Epithelial cell of esophagus (primary cell): ENCODE measurements around the gene TAGAP.
A peak's percentile ranks its signal among the peaks of the same experiment; 100 is the strongest.

Source experiments
- DNase-seq: peaks from one replicate; pipeline ENCODE4 v3.0.0; 2010; ENCODE audit warnings: low read depth
- H3K4me3 ChIP-seq: 2 replicates; pipeline ENCODE4 v1.5.1; 2011; ENCODE audit warnings: mild to moderate bottlenecking, low read length, control low read depth
- CTCF ChIP-seq: IDR thresholded peaks from 2 replicates; pipeline ENCODE4 v1.5.1; 2011; ENCODE audit warnings: low read depth, mild to moderate bottlenecking, low read length, control low read depth, inconsistent platforms; ENCODE audit not compliant: insufficient read depth; ENCODE audit errors: missing control alignments

Gene TAGAP

DNA sequence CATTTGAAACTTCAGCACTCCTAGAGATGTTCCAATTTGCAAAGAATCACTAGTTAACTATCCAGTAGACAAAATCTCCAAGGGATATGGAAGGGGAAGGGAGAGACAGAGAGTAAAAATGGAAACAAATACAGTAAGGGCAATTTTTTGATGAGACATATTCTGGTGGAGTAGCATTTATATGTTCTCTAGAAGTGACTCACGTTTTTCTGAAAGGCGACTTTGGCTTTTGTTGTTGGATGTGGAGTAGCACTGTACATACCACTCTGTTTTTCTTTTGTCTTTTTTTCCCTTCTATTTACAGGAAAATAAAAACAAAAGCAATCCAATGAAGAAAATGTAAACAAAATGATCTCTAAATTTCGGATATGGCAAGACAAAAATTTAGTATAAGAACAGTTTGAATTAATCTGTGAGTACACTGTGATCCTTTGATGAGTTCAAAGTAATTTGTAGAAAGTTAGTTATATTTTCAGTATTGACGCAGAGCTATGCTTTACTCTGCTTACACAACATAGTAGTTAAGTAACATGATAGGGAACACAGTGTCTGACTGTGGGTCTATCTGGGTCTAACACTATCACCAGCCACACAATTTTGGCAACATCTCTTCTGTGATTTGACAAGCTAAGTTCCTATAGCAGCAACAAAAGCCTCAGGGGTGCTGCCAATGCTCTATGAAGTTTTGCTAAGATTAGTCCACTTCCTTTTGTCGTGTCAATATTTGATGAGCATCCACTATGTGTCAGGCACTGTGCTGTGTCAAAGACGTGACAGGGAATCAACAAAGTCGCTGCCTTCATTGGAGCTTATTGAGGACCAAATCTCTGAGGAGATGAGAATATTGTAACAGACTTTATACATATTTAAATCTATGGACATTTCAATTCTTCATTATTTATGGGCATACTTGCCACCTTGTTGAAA lies 27.3 kb upstream of the TAGAP start:
- no peak for DNase-seq
- TF ChIP-seq CTCF: no peak
- H3K4me3 ChIP-seq: no peak overlapping the region

GRCh38 chr6:159068904-159069578 lies 24.2 kb upstream of the TAGAP start:
- no peak for DNase-seq
- no peak overlapping the region for H3K4me3 ChIP-seq
- TF ChIP-seq CTCF: no peak

DNA sequence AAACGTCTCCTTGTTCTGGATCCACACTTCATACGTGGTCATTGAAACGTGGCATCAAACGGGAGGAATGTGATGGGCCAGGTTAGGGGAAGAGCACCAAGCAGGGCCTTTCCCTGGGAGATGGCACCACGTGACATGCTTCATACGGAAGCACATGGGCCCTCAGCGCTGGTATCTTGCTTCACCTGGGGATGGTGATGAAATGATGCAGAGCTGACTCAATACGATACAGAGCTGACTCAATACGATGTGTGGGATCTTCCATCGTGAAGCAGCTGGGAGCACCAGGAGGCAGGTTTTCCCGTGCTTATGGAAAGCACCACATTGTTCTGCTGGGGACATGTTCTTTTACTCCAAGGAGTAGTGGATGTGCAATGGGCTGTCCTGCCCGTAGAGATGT lies 22.5 kb upstream of the TAGAP start:
- H3K4me3 ChIP-seq: no peak overlapping the region
- no peak for TF ChIP-seq CTCF
- peak; percentile 58 for DNase-seq

GRCh38 chr6:159066483-159066882 lies 21.7 kb upstream of the TAGAP start:
- TF ChIP-seq CTCF: no peak

GRCh38 chr6:159065759-159066329 lies 21.1 kb upstream of the TAGAP start:
- no peak for TF ChIP-seq CTCF
- H3K4me3 ChIP-seq: no peak overlapping the region
- DNase-seq: no peak

More at GRCh38 chr6:159066483-159066882, 21.7 kb upstream of the TAGAP start:
- no peak for DNase-seq
- no peak overlapping the region for H3K4me3 ChIP-seq

DNA sequence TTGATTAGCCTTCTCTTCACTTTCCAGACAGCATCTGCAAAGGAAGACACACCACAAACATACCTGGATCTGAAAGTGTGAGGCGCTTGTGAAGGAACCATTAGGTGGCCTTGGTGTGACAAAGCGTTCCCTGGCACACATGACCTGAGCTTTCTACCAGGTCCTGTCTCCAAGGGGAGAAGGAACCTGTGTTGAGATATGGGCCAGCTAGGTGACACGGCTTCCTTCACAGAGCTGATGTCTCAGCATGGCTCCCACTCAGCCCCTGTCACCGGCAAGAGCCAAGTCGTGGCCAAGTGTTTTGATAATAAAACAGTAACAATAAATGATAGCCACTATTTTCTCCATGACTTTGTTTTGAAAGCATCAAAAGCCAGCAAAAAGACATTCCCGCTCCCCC lies 20.3 kb upstream of the TAGAP start:
- no peak for TF ChIP-seq CTCF
- no peak for DNase-seq
- no peak overlapping the region for H3K4me3 ChIP-seq

- no peak for DNase-seq
- no peak overlapping the region for H3K4me3 ChIP-seq
- no peak for TF ChIP-seq CTCF
Measured at GRCh38 chr6:159064477-159064876, 19.7 kb upstream of the TAGAP start.
